GM12878 (cell line): Measurements from ENCODE around the gene DCAF5. TPM values are rescaled to one million over a fixed set of nuclear protein-coding genes. Genes with fewer than 3 reads are reported as not detected.

Experiments
- ATAC-seq: fragments of 200-7000 bp; cut with Tn5 transposase; 3 replicates; pipeline ENCODE4 v1.9.1; 2020; ENCODE audit warnings: mild to moderate bottlenecking, moderate library complexity
- BruUV-seq: library from RNA; stranded (reverse); fragments of 400-500 nt; replicated peaks from 2 replicates; lab custom pipeline; 2021; lab: Mats Ljungman, UMichigan
- CTCF ChIA-PET: fragments of 300-600 bp; sonication (Branson Sonifier 250); formaldehyde crosslinking; extraction: SDS; loops from one replicate; lab custom pipeline; 2021; ENCODE audit warnings: inconsistent platforms; lab: Yijun Ruan, JAX
- POLR2A ChIA-PET: fragments of 350-600 bp; formaldehyde crosslinking; extraction: SDS; loops from one replicate; lab custom pipeline; 2021; ENCODE audit warnings: inconsistent platforms; lab: Charles Lee
- RAD21 ChIA-PET: fragments of 300-600 bp; sonication (Branson Sonifier 250); formaldehyde crosslinking; loops from one replicate; lab custom pipeline; 2023; ENCODE audit warnings: antibody characterized with exemption; ENCODE audit not compliant: unreplicated experiment; lab: Charles Lee
- SMC1A ChIA-PET: fragments of 300-600 bp; sonication (Branson Sonifier 250); formaldehyde crosslinking; loops from one replicate; lab custom pipeline; 2023; ENCODE audit not compliant: unreplicated experiment, uncharacterized antibody; lab: Charles Lee
- DNase-seq: peaks from one replicate; pipeline ENCODE4 v3.0.0-alpha.2; 2011; ENCODE audit warnings: low read depth, low spot score
- FAIRE-seq: peaks from 3 replicates; lab custom pipeline; 2011; peaks lifted over from hg19 to GRCh38; lab: Jason Lieb, UNC
- H2AFZ ChIP-seq: 2 replicates; pipeline ENCODE4 v1.6.0; 2011; ENCODE audit warnings: low read depth, low read length, control low read depth; ENCODE audit not compliant: control insufficient read depth
- H3K27ac ChIP-seq: 2 replicates; pipeline ENCODE4 v1.5.1; 2011; ENCODE audit warnings: control low read depth; ENCODE audit not compliant: control insufficient read depth, insufficient read depth
- H3K27me3 ChIP-seq, 2 experiments: replicated peaks in 1 of 2; 2 replicates each; pipeline versions ENCODE4 v1.6.0 to v1.6.1; 2011; ENCODE audit warnings: low read length in 1 of 2; ENCODE audit not compliant: control insufficient read depth in 2 of 2, insufficient read depth in 2 of 2
- H3K36me3 ChIP-seq, 2 experiments: 2 replicates each; pipeline ENCODE4 v1.5.1; 2011; ENCODE audit warnings: low read length in 1 of 2; ENCODE audit not compliant: control insufficient read depth in 2 of 2, insufficient read depth in 2 of 2
- H3K4me1 ChIP-seq: 2 replicates; pipeline ENCODE4 v1.6.1; 2011; ENCODE audit warnings: mild to moderate bottlenecking, low read length, moderate library complexity, mixed read lengths; ENCODE audit not compliant: control insufficient read depth, insufficient read depth
- H3K4me2 ChIP-seq: 2 replicates; pipeline ENCODE4 v1.6.0; 2011; ENCODE audit warnings: control low read depth; ENCODE audit not compliant: control insufficient read depth, insufficient read depth
- H3K4me3 ChIP-seq: fragments of 200-600 bp; sonication (generic); 2 replicates; pipeline ENCODE4 v1.5.1; 2016
- H3K79me2 ChIP-seq: 2 replicates; pipeline ENCODE4 v1.6.0; 2011; ENCODE audit warnings: low read length; ENCODE audit not compliant: control insufficient read depth, insufficient read depth
- H3K9ac ChIP-seq: 2 replicates; pipeline ENCODE4 v1.8.0; 2011; ENCODE audit warnings: low read length, control low read depth, mixed read lengths; ENCODE audit not compliant: control insufficient read depth, insufficient read depth
- H3K9me3 ChIP-seq: replicated peaks from 3 replicates; pipeline ENCODE4 v1.5.1; 2011; ENCODE audit warnings: mild to moderate bottlenecking, low read length; ENCODE audit not compliant: control insufficient read depth, insufficient read depth
- H4K20me1 ChIP-seq: 2 replicates; pipeline ENCODE4 v1.6.0; 2011; ENCODE audit not compliant: control insufficient read depth, insufficient read depth
- BRCA1 ChIP-seq: IDR thresholded peaks from 2 replicates; pipeline ENCODE4 v1.6.1; 2011; ENCODE audit warnings: low read depth, low read length, improper control_type of control experiment
- CREM ChIP-seq: IDR thresholded peaks from 2 replicates; pipeline ENCODE4 v1.6.1; 2014; ENCODE audit warnings: antibody characterized with exemption, low read depth
- HDAC2 ChIP-seq: fragments of 200-600 bp; sonication (generic); IDR thresholded peaks from 2 replicates; pipeline ENCODE4 v1.6.1; 2017
- NFXL1 ChIP-seq: fragments of 450-650 bp; IDR thresholded peaks from 2 replicates; pipeline ENCODE4 v1.6.1; 2017; ENCODE audit warnings: antibody characterized with exemption, mild to moderate bottlenecking, borderline replicate concordance
- NFYB ChIP-seq: IDR thresholded peaks from 2 replicates; pipeline ENCODE4 v1.6.1; 2011; ENCODE audit warnings: low read depth, mild to moderate bottlenecking, low read length, improper control_type of control experiment, moderate library complexity; ENCODE audit not compliant: insufficient read depth
- POLR2A ChIP-seq: IDR thresholded peaks from 2 replicates; pipeline ENCODE4 v1.6.1; 2011; ENCODE audit warnings: low read depth, mild to moderate bottlenecking, low read length
- RBBP5 ChIP-seq: fragments of 200-600 bp; sonication (generic); conservative IDR thresholded peaks from 2 replicates; pipeline ENCODE4 v1.6.1; 2016
- SUPT20H ChIP-seq: IDR thresholded peaks from 2 replicates; pipeline ENCODE4 v1.6.1; 2011; ENCODE audit warnings: low read depth, mild to moderate bottlenecking, low read length, moderate library complexity, borderline replicate concordance; ENCODE audit not compliant: control insufficient read depth
- ZNF622 ChIP-seq: fragments of 450-650 bp; IDR thresholded peaks from 2 replicates; pipeline ENCODE4 v1.6.1; 2017; ENCODE audit warnings: mild to moderate bottlenecking, inconsistent platforms
- ZNF687 ChIP-seq: fragments of 450-650 bp; IDR thresholded peaks from 2 replicates; pipeline ENCODE4 v1.6.1; 2017; ENCODE audit warnings: mild to moderate bottlenecking, moderate library complexity
- WGBS: methylation state at CpG from one replicate; pipeline ENCODE4 v1.1.6; 2016; ENCODE audit warnings: low lambda C conversion rate; ENCODE audit not compliant: insufficient replicate concordance, insufficient coverage; ENCODE audit errors: missing lambda C conversion rate; 5-methylcytosine and 5-hydroxymethylcytosine counted together
- in situ Hi-C: fragments of 300-500 bp; cut with MboI; formaldehyde crosslinking; loops from 9 replicates; pipeline ENCODE4 v1.14.3; 2018; ENCODE audit warnings: mixed read lengths
- intact Hi-C: fragments of 100-400 bp; cut with micrococcal nuclease; formaldehyde crosslinking; loops from one replicate; pipeline ENCODE4 v1.14.2; 2022; ENCODE audit not compliant: unreplicated experiment
- polyA plus RNA-seq, 11 experiments: library from polyadenylated mRNA; depleted of rRNA in 4 of 11; unstranded in 6 of 11; stranded (reverse) in 5 of 11; fragments of >200 nt; fragmentation: Nextera tagmentation in 4 of 11; fragmentation: Illumina TruSeq in 1 of 11; extraction: Ambion mirVana in 4 of 11; extraction: Trizol in 1 of 11; gene quantifications; 1 replicate in 1 of 11; 2 replicates in 10 of 11; pipeline versions ENCODE4 v1.2.1 to v1.2.3, GENCODE V29; 2011 to 2016; ENCODE audit warnings: inconsistent platforms in 2 of 11, missing spikeins in 2 of 11, low read depth in 1 of 11
- total RNA-seq, 4 experiments: library from RNA; depleted of rRNA in 3 of 4; stranded (reverse); fragments of >200 nt in 3 of 4; fragmentation: Illumina TruSeq in 1 of 4; extraction: Trizol in 1 of 4; gene quantifications; 2 replicates each; pipeline versions ENCODE4 v1.2.1 to v1.2.3, GENCODE V29; 2013 to 2021
- TF ChIP-seq, protein P1 (sequence below): fragments of 150-350 bp; IDR thresholded peaks from 2 replicates; pipeline ENCODE4 v1.6.1; 2014; ENCODE audit warnings: mild to moderate bottlenecking, low read depth, low read length
- TF ChIP-seq, protein P2 (sequence below): IDR thresholded peaks from 2 replicates; pipeline ENCODE4 v1.6.1; 2011; ENCODE audit warnings: low read depth, low read length, improper control_type of control experiment, borderline replicate concordance
- TF ChIP-seq, protein P3 (sequence below): IDR thresholded peaks from 2 replicates; pipeline ENCODE4 v1.6.1; 2012; ENCODE audit warnings: low read depth, low read length, improper control_type of control experiment

The DCAF5 gene
- total and polyA plus RNA-seq, 10 of the 15 experiments (the other 5 are each of a cell fraction or from before 2014, with no cell fraction given), result 6.8 to 38.1 (median 19.1) TPM

- WGBS, result 56% methylated on average over 6 of the region's 6 CpGs
- DNase-seq, result no peak
- BruUV-seq, result no TSS peak
- FAIRE-seq, result no peak
- in situ Hi-C loops, result no loop called here
- CTCF ChIA-PET, result interaction anchor here (0.8 to 1.1 kb wide), 2 partner anchors 12 to 14 kb away, joined by 3 to 6 read pairs; no protein-coding TSS in a partner anchor
- Histone ChIP-seq H3K4me3 (no peak overlapping the region), H3K9me3 (no peaks in the 10 kb centered on the region), H3K27ac (no peak overlapping the region), H3K9ac (no peak overlapping the region), H3K27me3 (no peaks in the 10 kb centered on the region), H3K4me1 (no peaks in the 10 kb centered on the region), H3K79me2 (no peaks in the 10 kb centered on the region), H3K36me3 (peaks cover 8 to 17% of the 10 kb centered on the region in 2 experiments), H4K20me1 (no peaks in the 10 kb centered on the region), H2AFZ (no peak overlapping the region), H3K4me2 (no peak overlapping the region)
- POLR2A ChIA-PET, result no interaction called here
- RAD21 ChIA-PET, result interaction anchor here (0.9 to 1.3 kb wide), 2 partner anchors 9 to 208 kb away, joined by 3 to 4 read pairs; no protein-coding TSS in a partner anchor
- SMC1A ChIA-PET, result interaction anchor here (0.7 to 1.1 kb wide), 3 partner anchors 9 to 126 kb away, joined by 3 read pairs; no protein-coding TSS in a partner anchor
- ATAC-seq, result no peak
- intact Hi-C loops, result no loop called here
- TF ChIP-seq NFXL1 (no peak), ZNF622 (no peak), NFYB (no peak), HDAC2 (no peak), SUPT20H (no peak), CREM (no peak), ZNF687 (no peak), RBBP5 (no peak), POLR2A (no peak), BRCA1 (no peak)
- TF ChIP-seq, protein P1, sequence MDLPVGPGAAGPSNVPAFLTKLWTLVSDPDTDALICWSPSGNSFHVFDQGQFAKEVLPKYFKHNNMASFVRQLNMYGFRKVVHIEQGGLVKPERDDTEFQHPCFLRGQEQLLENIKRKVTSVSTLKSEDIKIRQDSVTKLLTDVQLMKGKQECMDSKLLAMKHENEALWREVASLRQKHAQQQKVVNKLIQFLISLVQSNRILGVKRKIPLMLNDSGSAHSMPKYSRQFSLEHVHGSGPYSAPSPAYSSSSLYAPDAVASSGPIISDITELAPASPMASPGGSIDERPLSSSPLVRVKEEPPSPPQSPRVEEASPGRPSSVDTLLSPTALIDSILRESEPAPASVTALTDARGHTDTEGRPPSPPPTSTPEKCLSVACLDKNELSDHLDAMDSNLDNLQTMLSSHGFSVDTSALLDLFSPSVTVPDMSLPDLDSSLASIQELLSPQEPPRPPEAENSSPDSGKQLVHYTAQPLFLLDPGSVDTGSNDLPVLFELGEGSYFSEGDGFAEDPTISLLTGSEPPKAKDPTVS, result no peak
- TF ChIP-seq, protein P2, sequence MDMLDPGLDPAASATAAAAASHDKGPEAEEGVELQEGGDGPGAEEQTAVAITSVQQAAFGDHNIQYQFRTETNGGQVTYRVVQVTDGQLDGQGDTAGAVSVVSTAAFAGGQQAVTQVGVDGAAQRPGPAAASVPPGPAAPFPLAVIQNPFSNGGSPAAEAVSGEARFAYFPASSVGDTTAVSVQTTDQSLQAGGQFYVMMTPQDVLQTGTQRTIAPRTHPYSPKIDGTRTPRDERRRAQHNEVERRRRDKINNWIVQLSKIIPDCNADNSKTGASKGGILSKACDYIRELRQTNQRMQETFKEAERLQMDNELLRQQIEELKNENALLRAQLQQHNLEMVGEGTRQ, result no peak
- TF ChIP-seq, protein P3, sequence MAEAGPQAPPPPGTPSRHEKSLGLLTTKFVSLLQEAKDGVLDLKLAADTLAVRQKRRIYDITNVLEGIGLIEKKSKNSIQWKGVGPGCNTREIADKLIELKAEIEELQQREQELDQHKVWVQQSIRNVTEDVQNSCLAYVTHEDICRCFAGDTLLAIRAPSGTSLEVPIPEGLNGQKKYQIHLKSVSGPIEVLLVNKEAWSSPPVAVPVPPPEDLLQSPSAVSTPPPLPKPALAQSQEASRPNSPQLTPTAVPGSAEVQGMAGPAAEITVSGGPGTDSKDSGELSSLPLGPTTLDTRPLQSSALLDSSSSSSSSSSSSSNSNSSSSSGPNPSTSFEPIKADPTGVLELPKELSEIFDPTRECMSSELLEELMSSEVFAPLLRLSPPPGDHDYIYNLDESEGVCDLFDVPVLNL, result no peak
Observed at GRCh38 chr14:69117020-69117767, 35.7 kb downstream of the DCAF5 start.
